ENCODE data around the gene ITGBL1. TPM values are rescaled to one million over a fixed set of nuclear protein-coding genes. Genes with fewer than 3 reads are reported as not detected.
A peak's percentile ranks its signal among the peaks of the same experiment; 100 is the strongest.

The ITGBL1 gene
- total and polyA plus RNA-seq, 2 donors (not counting 3 experiments of a cell fraction or from before 2014, with no cell fraction given): 4.6 to 8.8 TPM

GRCh38 chr13:101514695-101515275, 62.3 kb downstream of the ITGBL1 start:
- CTCF ChIA-PET: interaction anchor here (0.6 to 4.0 kb wide), 26 partner anchors 8 to 1041 kb away, joined by 3 to 129 read pairs (median 5); no protein-coding TSS in a partner anchor
- no peaks in the 10 kb centered on the region for H3K79me2 ChIP-seq (ENCODE audit: control insufficient read depth, insufficient read depth, low read length)
- DNase-seq (ENCODE audit: low read depth, low spot score): peak; percentile 80
- no peak overlapping the region for H3K27ac ChIP-seq (ENCODE audit: insufficient read depth, low read depth, low read length)
- H2AFZ ChIP-seq (ENCODE audit: low read depth, low read length): no peak overlapping the region
- no peaks in the 10 kb centered on the region for H3K9me3 ChIP-seq (replicated peaks; ENCODE audit: control insufficient read depth, insufficient read depth, low read length)
- H3K36me3 ChIP-seq (ENCODE audit: control insufficient read depth in 2 of 2, extremely low read depth in 1 of 2, insufficient read depth in 2 of 2, low read length in 2 of 2): no peaks in the 10 kb centered on the region
- H4K20me1 ChIP-seq (replicated peaks; ENCODE audit: control insufficient read depth, extremely low read depth, insufficient read depth, low read length): no peaks in the 10 kb centered on the region
- no peak overlapping the region for H3K4me3 ChIP-seq (replicated peaks in 1 of 3; ENCODE audit: insufficient read depth in 1 of 3, low read depth in 1 of 3, low read length in 3 of 3)
- TF ChIP-seq GATA2 (IDR thresholded peaks at IDR 0.05; ENCODE audit: insufficient read depth, insufficient read length, low read depth, low read length) (no peak), MAX (IDR thresholded peaks at IDR 0.05; ENCODE audit: insufficient read depth, insufficient read length) (no peak), EZH2 (IDR thresholded peaks at IDR 0.05; ENCODE audit: borderline replicate concordance, low read depth, low read length, severe bottlenecking) (no peak), POLR2AphosphoS5 (IDR thresholded peaks at IDR 0.05; ENCODE audit: insufficient read depth, low read depth, low read length) (no peak), FOS (IDR thresholded peaks at IDR 0.05; ENCODE audit: borderline replicate concordance, insufficient read depth, low read length) (no peak), CTCF (IDR thresholded peaks at IDR 0.05; ENCODE audit: extremely low read depth in 1 of 2, insufficient read depth in 1 of 2, low read depth in 1 of 2, low read length in 2 of 2) (peak; percentile 41 to 44)
- no peaks in the 10 kb centered on the region for H3K27me3 ChIP-seq (ENCODE audit: control insufficient read depth in 2 of 2, insufficient read depth in 2 of 2, low read length in 2 of 2)
- dilution Hi-C loops (cut with MboI; ENCODE audit: extremely low pct_ligation_motif_present, low sequenced_read_pairs) (loop anchor here (25.0 kb wide), 1 partner anchor 248 kb away; no protein-coding TSS in a partner anchor), intact Hi-C loops (cut with micrococcal nuclease) (loop anchor here (1.0 to 5.0 kb wide), 4 partner anchors 65 to 403 kb away; no protein-coding TSS in a partner anchor)
- no peak overlapping the region for H3K9ac ChIP-seq (replicated peaks; ENCODE audit: extremely low read depth, insufficient read depth, low read length)
- H3K9me1 ChIP-seq (replicated peaks; ENCODE audit: control insufficient read depth, extremely low read depth, insufficient read depth, low read length): no peaks in the 10 kb centered on the region
- POLR2A ChIA-PET: no interaction called here
- no peak for FAIRE-seq
- no TSS peak for BruUV-seq (replicated peaks)
- peaks cover 37% of the 10 kb centered on the region for H3K4me1 ChIP-seq (ENCODE audit: control insufficient read depth, extremely low read depth, insufficient read depth, low read length)
- H3K4me2 ChIP-seq (ENCODE audit: insufficient read depth, low read length): no peak overlapping the region

Measured in endothelial cell of umbilical vein (primary cell).